SHP77 treated with DMSO at 0.1 percent for 48 hours (cell line): ENCODE results near the gene TMPRSS2.
"Not testable (repeated sequence)": the region's sequence is repeated elsewhere in the genome, so short reads cannot be mapped to it uniquely, and the experiment has no call there.

Experiments
- DNase-seq: peaks from one replicate; lab custom pipeline; 2025; lab: John Stamatoyannopoulos, UW

Gene TMPRSS2

GRCh38 chr21:41425954-41426675 lies 81.8 kb downstream of the TMPRSS2 start, which contains the start of gene MX1:
TSS of gene MX1 (plus strand) at chr21:41426239. CDS start at chr21:41432071, 5,832 bp downstream.
- DNase-seq = no peak

- no peak for DNase-seq
These were observed 82.4 kb downstream of the TMPRSS2 start for GRCh38 chr21:41425588-41425953.

DNA sequence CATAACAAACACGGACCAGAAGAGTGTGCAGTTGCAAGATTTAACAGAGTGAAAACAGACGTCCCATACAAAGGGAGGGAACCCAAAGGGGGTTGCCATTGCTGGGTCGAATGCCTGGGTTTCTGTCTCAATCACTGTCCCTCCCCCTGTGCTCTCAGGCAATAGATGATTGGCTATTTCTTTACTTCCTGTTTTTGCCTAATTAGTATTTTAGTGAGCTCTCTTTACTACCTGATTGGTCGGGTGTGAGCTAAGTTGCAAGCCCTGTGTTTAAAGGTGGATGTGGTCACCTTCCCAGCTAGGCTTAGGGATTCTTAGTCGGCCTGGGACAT lies 84.7 kb downstream of the TMPRSS2 start:
- DNase-seq = not testable (repeated sequence)

GRCh38 chr21:41422546-41423304 lies 85.2 kb downstream of the TMPRSS2 start:
- no peak for DNase-seq

GRCh38 chr21:41420998-41421397 lies 87.0 kb downstream of the TMPRSS2 start:
- not testable (repeated sequence) for DNase-seq

GRCh38 chr21:41419921-41420862 lies 87.8 kb downstream of the TMPRSS2 start:
- DNase-seq = no peak

DNA sequence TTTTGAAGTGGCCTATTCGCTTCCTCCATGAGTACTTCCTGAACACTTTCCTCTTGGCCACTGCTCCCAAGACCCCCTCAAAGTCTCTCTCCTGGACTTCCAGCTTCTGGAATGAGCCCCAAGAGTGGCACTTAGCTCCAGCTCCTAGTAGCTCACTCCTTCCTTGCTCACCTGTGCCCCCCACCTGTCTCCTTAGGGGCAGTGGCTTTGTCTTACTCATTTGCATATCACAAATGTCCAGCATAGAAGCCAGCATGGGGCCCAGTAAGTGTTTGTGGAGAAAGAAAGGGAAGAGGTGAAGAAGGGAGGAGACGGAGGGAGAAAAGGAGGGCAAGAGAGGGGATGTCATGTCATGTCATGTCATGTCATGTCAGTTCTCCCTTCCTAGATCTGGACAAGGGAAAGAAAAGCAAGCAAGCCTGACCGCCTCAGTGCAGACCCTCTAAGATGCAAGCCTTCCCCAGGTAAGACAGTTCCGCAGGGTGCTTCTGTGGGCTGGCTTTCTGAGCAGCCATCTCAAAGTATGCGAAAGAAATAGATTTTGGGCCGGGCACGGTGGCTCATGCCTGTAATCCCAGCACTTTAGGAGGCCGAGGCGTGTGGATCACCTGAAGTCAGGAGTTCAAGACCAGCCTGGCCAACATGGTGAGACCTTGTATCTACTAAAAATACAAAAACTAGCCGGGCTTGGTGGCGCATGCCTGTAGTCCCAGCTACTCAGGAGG lies 88.8 kb downstream of the TMPRSS2 start:
- no peak for DNase-seq

- no peak for DNase-seq
These were observed 89.6 kb downstream of the TMPRSS2 start for GRCh38 chr21:41418393-41418792.

- DNase-seq = not testable (repeated sequence)
These were observed 90.5 kb downstream of the TMPRSS2 start for GRCh38 chr21:41417505-41417904.
